Fibroblast of lung (primary cell): Measurements from ENCODE around the gene KLF4. TPM values are rescaled to one million over a fixed set of nuclear protein-coding genes. Genes with fewer than 3 reads are reported as not detected.

Experiments
- DNase-seq, 2 donors: peaks; one replicate each; pipeline versions ENCODE4 v3.0.0 to v3.0.0-alpha.2; 2010; ENCODE audit warnings: low read depth in 2 of 2
- H2AFZ ChIP-seq: 2 replicates; pipeline ENCODE4 v1.5.1; 2012; ENCODE audit warnings: low read length, control low read depth, inconsistent platforms
- H3K27ac ChIP-seq: 2 replicates; pipeline ENCODE4 v1.5.1; 2011; ENCODE audit warnings: low read length, control low read depth; ENCODE audit not compliant: insufficient read depth
- H3K27me3 ChIP-seq: 2 replicates; pipeline ENCODE4 v1.5.1; 2011; ENCODE audit warnings: mild to moderate bottlenecking, low read length; ENCODE audit not compliant: control insufficient read depth, insufficient read depth
- H3K36me3 ChIP-seq: 2 replicates; pipeline ENCODE4 v1.5.1; 2011; ENCODE audit warnings: low read length; ENCODE audit not compliant: control insufficient read depth, insufficient read depth
- H3K4me1 ChIP-seq: 2 replicates; pipeline ENCODE4 v1.5.1; 2011; ENCODE audit warnings: low read length; ENCODE audit not compliant: control insufficient read depth, insufficient read depth; ENCODE audit errors: extremely low read depth
- H3K4me2 ChIP-seq: 2 replicates; pipeline ENCODE4 v1.5.1; 2011; ENCODE audit warnings: low read length, control low read depth; ENCODE audit not compliant: insufficient read depth; ENCODE audit errors: extremely low read depth
- H3K4me3 ChIP-seq, 4 experiments: fragments of 200-600 bp in 1 of 4; sonication (generic) in 1 of 4; replicated peaks in 1 of 4; 2 replicates each; pipeline ENCODE4 v1.5.1; 2011 to 2016; ENCODE audit warnings: low read length in 4 of 4, low read depth in 3 of 4, mild to moderate bottlenecking in 3 of 4, control low read depth in 2 of 4, inconsistent platforms in 1 of 4, mixed read lengths in 1 of 4; ENCODE audit not compliant: insufficient read depth in 1 of 4; ENCODE audit errors: control extremely low read depth in 1 of 4
- H3K79me2 ChIP-seq: 2 replicates; pipeline ENCODE4 v1.5.1; 2012; ENCODE audit warnings: mild to moderate bottlenecking, low read length, inconsistent platforms; ENCODE audit not compliant: control insufficient read depth, insufficient read depth
- H3K9ac ChIP-seq: 2 replicates; pipeline ENCODE4 v1.5.1; 2011; ENCODE audit warnings: mild to moderate bottlenecking, low read length, control low read depth; ENCODE audit not compliant: insufficient read depth
- H3K9me3 ChIP-seq: 2 replicates; pipeline ENCODE4 v1.5.1; 2012; ENCODE audit warnings: low read depth, low read length; ENCODE audit not compliant: control insufficient read depth, insufficient read depth
- H4K20me1 ChIP-seq: 2 replicates; pipeline ENCODE4 v1.5.1; 2011; ENCODE audit warnings: low read length; ENCODE audit not compliant: control insufficient read depth, insufficient read depth; ENCODE audit errors: extremely low read depth
- CTCF ChIP-seq, 2 donors: IDR thresholded peaks in 1 of 2; conservative IDR thresholded peaks in 1 of 2; 1 replicate in 1 of 2; 2 replicates in 1 of 2; pipeline ENCODE4 v1.5.1; 2011 to 2012; ENCODE audit warnings: low read length in 2 of 2, control low read depth in 1 of 2, inconsistent platforms in 1 of 2, low read depth in 1 of 2, mild to moderate bottlenecking in 1 of 2
- EZH2 ChIP-seq: IDR thresholded peaks from 2 replicates; pipeline ENCODE4 v1.5.1; 2012; ENCODE audit warnings: low read length, control low read depth, mild to moderate bottlenecking; ENCODE audit errors: missing control alignments
- polyA plus RNA-seq, 2 donors: library from polyadenylated mRNA; depleted of rRNA in 1 of 2; stranded (reverse) in 1 of 2; unstranded in 1 of 2; fragments of >200 nt; gene quantifications; 2 replicates each; pipeline ENCODE4 v1.2.1, GENCODE V29; 2011 to 2012; ENCODE audit warnings: missing spikeins in 1 of 2
- total RNA-seq: library from RNA; depleted of rRNA; stranded (reverse); fragments of >200 nt; gene quantifications from 2 replicates; pipeline ENCODE4 v1.2.1, GENCODE V29; 2014

Gene KLF4
- total and polyA plus RNA-seq, 2 donors (not counting 1 experiment from before 2014, with no cell fraction given) = 10.3 to 32.7 TPM

GRCh38 chr9:107520186-107520585 is 30.6 kb upstream of the KLF4 start:
- Histone ChIP-seq H4K20me1 (no peaks in the 10 kb centered on the region), H3K9ac (no peak overlapping the region), H3K36me3 (no peaks in the 10 kb centered on the region), H3K27me3 (no peaks in the 10 kb centered on the region), H2AFZ (no peak overlapping the region), H3K4me1 (no peaks in the 10 kb centered on the region), H3K4me2 (no peak overlapping the region), H3K79me2 (no peaks in the 10 kb centered on the region), H3K27ac (no peak overlapping the region), H3K4me3 (no peak overlapping the region), H3K9me3 (no peaks in the 10 kb centered on the region)
- no peak for DNase-seq
- TF ChIP-seq CTCF (conservative IDR thresholded peaks at IDR 0.05 in 1 of 2, IDR thresholded peaks at IDR 0.05 in 1 of 2; ENCODE audit: low read depth in 1 of 2, low read length in 2 of 2) (no peak), EZH2 (no peak)

GRCh38 chr9:107518037-107518807 is 28.7 kb upstream of the KLF4 start:
- Histone ChIP-seq H4K20me1 (no peaks in the 10 kb centered on the region), H3K27me3 (no peaks in the 10 kb centered on the region), H3K9me3 (no peaks in the 10 kb centered on the region), H3K4me2 (no peak overlapping the region), H3K4me1 (no peaks in the 10 kb centered on the region), H3K79me2 (no peaks in the 10 kb centered on the region), H3K36me3 (no peaks in the 10 kb centered on the region), H2AFZ (no peak overlapping the region), H3K9ac (no peak overlapping the region), H3K27ac (no peak overlapping the region), H3K4me3 (no peak overlapping the region)
- no peak for DNase-seq
- no peak for TF ChIP-seq CTCF (conservative IDR thresholded peaks at IDR 0.05 in 1 of 2, IDR thresholded peaks at IDR 0.05 in 1 of 2; ENCODE audit: low read depth in 1 of 2, low read length in 2 of 2)
- no peak for TF ChIP-seq EZH2

- Histone ChIP-seq H3K36me3 (no peaks in the 10 kb centered on the region), H4K20me1 (no peaks in the 10 kb centered on the region), H3K4me3 (no peak overlapping the region), H3K27me3 (no peaks in the 10 kb centered on the region), H3K27ac (no peak overlapping the region), H3K9ac (no peak overlapping the region), H2AFZ (no peak overlapping the region), H3K4me2 (no peak overlapping the region), H3K9me3 (no peaks in the 10 kb centered on the region), H3K79me2 (no peaks in the 10 kb centered on the region), H3K4me1 (no peaks in the 10 kb centered on the region)
- DNase-seq = no peak
- no peak for TF ChIP-seq EZH2
- TF ChIP-seq CTCF (conservative IDR thresholded peaks at IDR 0.05 in 1 of 2, IDR thresholded peaks at IDR 0.05 in 1 of 2; ENCODE audit: low read depth in 1 of 2, low read length in 2 of 2) = no peak
Observed at GRCh38 chr9:107513464-107514100, 24.0 kb upstream of the KLF4 start.
